A673 (cell line): ENCODE results near the gene TNFSF10. TPM values are rescaled to one million over a fixed set of nuclear protein-coding genes. Genes with fewer than 3 reads are reported as not detected.

Experiments used
- BruUV-seq: library from RNA; stranded (reverse); fragments of 400-500 nt; replicated peaks from 2 replicates; lab custom pipeline; 2021; lab: Mats Ljungman, UMichigan
- CTCF ChIA-PET: fragments of 300-600 bp; sonication (Branson Sonifier 250); formaldehyde crosslinking; loops from one replicate; lab custom pipeline; 2022; ENCODE audit warnings: antibody characterized with exemption; lab: Charles Lee
- POLR2A ChIA-PET: fragments of 300-600 bp; sonication (Branson Sonifier 250); formaldehyde crosslinking; loops from one replicate; lab custom pipeline; 2022; ENCODE audit warnings: antibody characterized with exemption; ENCODE audit not compliant: low non-redundant PET; lab: Charles Lee
- DNase-seq: peaks from one replicate; pipeline ENCODE4 v3.0.0-alpha.2; 2015; ENCODE audit warnings: low spot score
- H3K27ac ChIP-seq: fragments of 200-600 bp; sonication (generic); 2 replicates; pipeline ENCODE4 v1.5.1; 2016; ENCODE audit warnings: mixed run types, low read depth, mild to moderate bottlenecking, mixed read lengths, antibody characterized with exemption, low read length; ENCODE audit not compliant: poor library complexity, severe bottlenecking
- H3K27me3 ChIP-seq: fragments of 200-600 bp; sonication (generic); replicated peaks from 2 replicates; pipeline ENCODE4 v1.6.1; 2017; ENCODE audit warnings: mixed run types, low read depth, mild to moderate bottlenecking, mixed read lengths, antibody characterized with exemption, low read length; ENCODE audit not compliant: insufficient read depth, poor library complexity
- H3K36me3 ChIP-seq: fragments of 200-600 bp; sonication (generic); 2 replicates; pipeline ENCODE4 v1.6.1; 2016; ENCODE audit warnings: mixed run types, mild to moderate bottlenecking, mixed read lengths, antibody characterized with exemption, low read length; ENCODE audit not compliant: insufficient read depth, poor library complexity, severe bottlenecking
- H3K4me1 ChIP-seq: fragments of 200-600 bp; sonication (generic); 2 replicates; pipeline ENCODE4 v1.6.1; 2017; ENCODE audit warnings: mixed run types, mild to moderate bottlenecking, mixed read lengths, antibody characterized with exemption, low read length; ENCODE audit not compliant: insufficient read depth, poor library complexity, severe bottlenecking
- H3K4me3 ChIP-seq: fragments of 200-600 bp; sonication (generic); 2 replicates; pipeline ENCODE4 v1.5.1; 2016; ENCODE audit warnings: low read depth, mixed run types, mild to moderate bottlenecking, mixed read lengths, low read length; ENCODE audit not compliant: poor library complexity, severe bottlenecking
- H3K9me3 ChIP-seq: fragments of 200-600 bp; sonication (generic); 2 replicates; pipeline ENCODE4 v1.6.1; 2016; ENCODE audit warnings: mixed run types, low read depth, mild to moderate bottlenecking, mixed read lengths, antibody characterized with exemption, low read length; ENCODE audit not compliant: poor library complexity, severe bottlenecking
- EZH2 ChIP-seq: fragments of 200-600 bp; sonication (generic); IDR thresholded peaks from 2 replicates; pipeline ENCODE4 v1.6.1; 2017; ENCODE audit warnings: borderline replicate concordance, low read depth, mild to moderate bottlenecking, mixed read lengths, antibody characterized with exemption, low read length; ENCODE audit not compliant: poor library complexity, severe bottlenecking
- intact Hi-C: fragments of 100-400 bp; cut with micrococcal nuclease; formaldehyde crosslinking; loops from one replicate; pipeline ENCODE4 v1.10.0; 2022; ENCODE audit not compliant: unreplicated experiment
- total RNA-seq: library from RNA; stranded (reverse); gene quantifications from 2 replicates; pipeline ENCODE4 v1.2.3, GENCODE V29; 2021
- TF ChIP-seq, protein P1 (sequence below): fragments of 300-800, 200-600 bp; sonication (generic); conservative IDR thresholded peaks from 2 replicates; pipeline ENCODE4 v1.5.1; 2017; ENCODE audit warnings: low read depth, mild to moderate bottlenecking, antibody characterized with exemption, low read length, moderate library complexity, mixed read lengths

The TNFSF10 gene
- total RNA-seq, 1 experiment from 2014 or later: not detected

DNA sequence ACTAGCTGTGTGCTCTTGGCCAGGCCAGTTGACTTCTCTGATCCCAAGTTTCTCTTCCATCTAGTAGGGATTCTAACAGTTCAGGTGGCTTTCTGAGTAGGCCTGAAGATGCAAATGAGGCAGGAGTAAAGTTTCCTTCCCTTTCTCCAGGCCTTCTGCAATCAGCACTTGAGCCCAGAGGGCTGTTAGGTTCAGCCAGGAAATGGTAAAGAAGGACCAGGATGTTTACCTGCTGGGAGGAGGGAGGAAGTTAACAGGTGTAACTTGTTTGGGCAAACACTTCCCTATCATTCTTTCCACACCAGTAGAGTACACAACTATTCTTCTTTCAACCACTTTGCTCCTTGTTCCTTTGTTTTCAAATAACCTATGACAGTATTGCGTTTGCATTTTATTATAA lies 13.3 kb upstream of the TNFSF10 start:
- Histone ChIP-seq H3K4me3 (no peak overlapping the region), H3K27ac (no peak overlapping the region), H3K9me3 (no peaks in the 10 kb centered on the region), H3K27me3 (no peaks in the 10 kb centered on the region), H3K36me3 (no peaks in the 10 kb centered on the region), H3K4me1 (no peaks in the 10 kb centered on the region)
- POLR2A ChIA-PET: no interaction called here
- CTCF ChIA-PET: no interaction called here
- no TSS peak for BruUV-seq
- TF ChIP-seq, protein P1, sequence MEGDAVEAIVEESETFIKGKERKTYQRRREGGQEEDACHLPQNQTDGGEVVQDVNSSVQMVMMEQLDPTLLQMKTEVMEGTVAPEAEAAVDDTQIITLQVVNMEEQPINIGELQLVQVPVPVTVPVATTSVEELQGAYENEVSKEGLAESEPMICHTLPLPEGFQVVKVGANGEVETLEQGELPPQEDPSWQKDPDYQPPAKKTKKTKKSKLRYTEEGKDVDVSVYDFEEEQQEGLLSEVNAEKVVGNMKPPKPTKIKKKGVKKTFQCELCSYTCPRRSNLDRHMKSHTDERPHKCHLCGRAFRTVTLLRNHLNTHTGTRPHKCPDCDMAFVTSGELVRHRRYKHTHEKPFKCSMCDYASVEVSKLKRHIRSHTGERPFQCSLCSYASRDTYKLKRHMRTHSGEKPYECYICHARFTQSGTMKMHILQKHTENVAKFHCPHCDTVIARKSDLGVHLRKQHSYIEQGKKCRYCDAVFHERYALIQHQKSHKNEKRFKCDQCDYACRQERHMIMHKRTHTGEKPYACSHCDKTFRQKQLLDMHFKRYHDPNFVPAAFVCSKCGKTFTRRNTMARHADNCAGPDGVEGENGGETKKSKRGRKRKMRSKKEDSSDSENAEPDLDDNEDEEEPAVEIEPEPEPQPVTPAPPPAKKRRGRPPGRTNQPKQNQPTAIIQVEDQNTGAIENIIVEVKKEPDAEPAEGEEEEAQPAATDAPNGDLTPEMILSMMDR: no peak
- no peak for TF ChIP-seq EZH2
- DNase-seq: no peak
- intact Hi-C loops: no loop called here

- Histone ChIP-seq H3K27me3 (no peaks in the 10 kb centered on the region), H3K9me3 (no peaks in the 10 kb centered on the region), H3K4me3 (no peak overlapping the region), H3K36me3 (no peaks in the 10 kb centered on the region), H3K4me1 (no peaks in the 10 kb centered on the region), H3K27ac (no peak overlapping the region)
- intact Hi-C loops: no loop called here
- no TSS peak for BruUV-seq
- ChIA-PET POLR2A (no interaction called here), CTCF (no interaction called here)
- DNase-seq: no peak
- no peak for TF ChIP-seq EZH2
- TF ChIP-seq, protein P1: no peak
Measured at GRCh38 chr3:172530566-172530965, 7.3 kb upstream of the TNFSF10 start.

- BruUV-seq: no TSS peak
- no peaks in the 10 kb centered on the region for H3K36me3 ChIP-seq
- DNase-seq: no peak
- TF ChIP-seq EZH2: no peak
- TF ChIP-seq, protein P1: no peak
- H3K9me3 ChIP-seq: no peaks in the 10 kb centered on the region
- no peaks in the 10 kb centered on the region for H3K27me3 ChIP-seq
- H3K4me1 ChIP-seq: no peaks in the 10 kb centered on the region
- intact Hi-C loops: no loop called here
- CTCF ChIA-PET: no interaction called here
- H3K27ac ChIP-seq: no peak overlapping the region
- H3K4me3 ChIP-seq: no peak overlapping the region
- POLR2A ChIA-PET: no interaction called here
Measured at GRCh38 chr3:172530101-172530561, 6.9 kb upstream of the TNFSF10 start.
